Naive thymus-derived CD4-positive, alpha-beta T cell (primary cell): ENCODE results near the gene PNPT1. TPM values are rescaled to one million over a fixed set of nuclear protein-coding genes. Genes with fewer than 3 reads are reported as not detected.
"Not testable (repeated sequence)": the region's sequence is repeated elsewhere in the genome, so short reads cannot be mapped to it uniquely, and the experiment has no call there.

Source experiments
- ATAC-seq: fragments of 150-1000 bp; cut with Tn5 transposase; 2 replicates; pipeline ENCODE4 v1.10.0; 2021; ENCODE audit warnings: mild to moderate bottlenecking, moderate library complexity
- CTCF ChIA-PET: fragments of 350-600 bp; sonication (Branson Sonifier 250); formaldehyde crosslinking; loops from one replicate; lab custom pipeline; 2021; ENCODE audit warnings: antibody characterized with exemption; lab: Charles Lee
- POLR2A ChIA-PET: fragments of 350-600 bp; sonication (Branson Sonifier 250); formaldehyde crosslinking; loops from one replicate; lab custom pipeline; 2021; ENCODE audit warnings: antibody characterized with exemption, inconsistent platforms; lab: Charles Lee
- DNase-seq, 9 donors: peaks; one replicate each; pipeline versions ENCODE4 v3.0.0 to v3.0.0-alpha.2; 2020 to 2022; ENCODE audit warnings: mixed read lengths in 1 of 9
- H3K27ac ChIP-seq: one replicate; pipeline ENCODE4 v1.7.0; 2013; ENCODE audit warnings: mild to moderate bottlenecking, low read depth, low read length, moderate library complexity
- H3K27me3 ChIP-seq, 2 donors: one replicate each; pipeline ENCODE4 v1.7.0; 2013; ENCODE audit warnings: low read length in 2 of 2, mild to moderate bottlenecking in 2 of 2, moderate library complexity in 2 of 2; ENCODE audit not compliant: control insufficient read depth in 2 of 2, insufficient read depth in 2 of 2
- H3K36me3 ChIP-seq, 3 experiments: 1 replicate in 2 of 3; 2 replicates in 1 of 3; pipeline ENCODE4 v1.7.0; 2013; ENCODE audit warnings: low read length in 3 of 3, mild to moderate bottlenecking in 3 of 3, moderate library complexity in 1 of 3; ENCODE audit not compliant: insufficient read depth in 3 of 3, control insufficient read depth in 2 of 3
- H3K4me1 ChIP-seq, 2 donors: one replicate each; pipeline ENCODE4 v1.7.0; 2013; ENCODE audit warnings: low read length in 2 of 2, mild to moderate bottlenecking in 2 of 2, moderate library complexity in 1 of 2; ENCODE audit not compliant: control insufficient read depth in 2 of 2, insufficient read depth in 2 of 2
- H3K4me3 ChIP-seq: 2 replicates; pipeline ENCODE4 v1.7.0; 2013; ENCODE audit warnings: mild to moderate bottlenecking, low read length
- H3K9me3 ChIP-seq, 3 experiments: 1 replicate in 2 of 3; 2 replicates in 1 of 3; pipeline ENCODE4 v1.7.0; 2013; ENCODE audit warnings: low read length in 3 of 3; ENCODE audit not compliant: control insufficient read depth in 2 of 3
- H3K27ac Mint-ChIP-seq, 9 donors: one replicate each; pipeline ENCODE4 v1.8.0; 2020 to 2022; ENCODE audit warnings: mixed read lengths in 9 of 9, mild to moderate bottlenecking in 8 of 9, moderate library complexity in 5 of 9, inconsistent platforms in 2 of 9
- H3K27me3 Mint-ChIP-seq, 5 donors: one replicate each; pipeline ENCODE4 v1.8.0; 2021 to 2022; ENCODE audit warnings: mixed read lengths in 5 of 5, mild to moderate bottlenecking in 1 of 5
- H3K36me3 Mint-ChIP-seq, 5 donors: one replicate each; pipeline ENCODE4 v1.8.0; 2020 to 2022; ENCODE audit warnings: mixed read lengths in 5 of 5, mild to moderate bottlenecking in 3 of 5, inconsistent platforms in 1 of 5
- H3K4me1 Mint-ChIP-seq, 7 donors: one replicate each; pipeline ENCODE4 v1.8.0; 2020 to 2022; ENCODE audit warnings: mixed read lengths in 7 of 7, mild to moderate bottlenecking in 3 of 7, inconsistent platforms in 1 of 7
- H3K4me3 Mint-ChIP-seq, 10 donors: one replicate each; pipeline ENCODE4 v1.8.0; 2020 to 2022; ENCODE audit warnings: mild to moderate bottlenecking in 10 of 10, mixed read lengths in 10 of 10, moderate library complexity in 6 of 10, inconsistent platforms in 2 of 10
- H3K9me3 Mint-ChIP-seq, 11 donors: one replicate each; pipeline ENCODE4 v1.8.0; 2020 to 2022; ENCODE audit warnings: mixed read lengths in 11 of 11, mild to moderate bottlenecking in 4 of 11, inconsistent platforms in 1 of 11, moderate library complexity in 1 of 11
- intact Hi-C, 2 donors: fragments of 100-400 bp; cut with micrococcal nuclease; formaldehyde crosslinking; loops; one replicate each; pipeline ENCODE4 v1.15.1; 2023
- polyA plus RNA-seq, 2 donors: library from polyadenylated mRNA; unstranded; fragments of 300-500 nt; fragmentation: Illumina TruSeq; gene quantifications; one replicate each; pipeline ENCODE4 v1.2.3, GENCODE V29; 2021
- total RNA-seq, 6 experiments: library from RNA in 5 of 6; stranded (reverse) in 5 of 6; gene quantifications; 1 replicate in 5 of 6; 2 replicates in 1 of 6; pipeline ENCODE4 v1.2.3 and lab custom pipeline; 2021 to 2026

Gene PNPT1
- total and polyA plus RNA-seq, 7 experiments from 2014 or later = 16.9 to 32.7 (median 19.3) TPM

- intact Hi-C loops = loop anchor here in 1 of 2 donors (1.0 kb wide), 1 partner anchor 8 kb away; the partner anchor contains the start of gene PPP4R3B
- no peaks in the 10 kb centered on the region for H3K9me3 ChIP-seq
- no peak for ATAC-seq
- no peak for DNase-seq
- Mint-ChIP-seq H3K27me3 (no peaks in the 10 kb centered on the region), H3K36me3 (peaks cover 0 to 25% (median 18%) of the 10 kb centered on the region in 5 donors), H3K4me1 (peaks cover 32 to 84% (median 73%) of the 10 kb centered on the region in 7 donors), H3K27ac (peak overlapping the region in 5 of 9 donors; percentile 1 to 72 (median 60)), H3K4me3 (peak overlapping the region in 7 of 10 donors; percentile 25 to 55 (median 36)), H3K9me3 (no peaks in the 10 kb centered on the region)
- CTCF ChIA-PET = interaction anchor here (0.6 kb wide), 2 partner anchors 12 to 81 kb away, joined by 3 read pairs; no protein-coding TSS in a partner anchor
- peaks cover 0 to 25% (median 0%) of the 10 kb centered on the region in 3 experiments for H3K36me3 ChIP-seq
- H3K27ac ChIP-seq = no peak overlapping the region
- POLR2A ChIA-PET = interaction anchor here (1.7 to 5.0 kb wide), 2 partner anchors 8 to 90 kb away, joined by 10 to 24 read pairs; partner anchors contain the start of genes CFAP36 and PPP4R3B
- H3K4me1 ChIP-seq = peaks cover 16 to 22% of the 10 kb centered on the region in 2 donors
- H3K4me3 ChIP-seq = no peak overlapping the region
- no peaks in the 10 kb centered on the region for H3K27me3 ChIP-seq
These were observed 84.3 kb downstream of the PNPT1 start for GRCh38 chr2:55609193-55609794.

- peak overlapping the region in 1 of 9 donors; percentile 14 for H3K27ac Mint-ChIP-seq
- POLR2A ChIA-PET = no interaction called here
These were observed 85.9 kb downstream of the PNPT1 start for GRCh38 chr2:55607717-55608116.

GRCh38 chr2:55604027-55604565 lies 89.5 kb downstream of the PNPT1 start:
- H3K4me3 ChIP-seq = no peak overlapping the region
- peak overlapping the region in 3 of 10 donors; percentile 23 to 47 (median 33) for H3K4me3 Mint-ChIP-seq
- ATAC-seq (no peak), DNase-seq (no peak)
- ChIA-PET POLR2A (interaction anchor here (0.7 to 1.4 kb wide), 5 partner anchors 10 to 85 kb away, joined by 3 read pairs; partner anchors contain the start of gene CFAP36), CTCF (interaction anchor here (0.6 to 1.2 kb wide), 2 partner anchors 13 to 217 kb away, joined by 4 read pairs; partner anchors contain the start of gene PPP4R3B)
- H3K4me1 Mint-ChIP-seq = peaks cover 27 to 80% (median 69%) of the 10 kb centered on the region in 7 donors
- H3K27ac ChIP-seq = no peak overlapping the region
- H3K9me3 ChIP-seq = no peaks in the 10 kb centered on the region
- H3K9me3 Mint-ChIP-seq = no peaks in the 10 kb centered on the region
- peak overlapping the region in 7 of 9 donors; percentile 28 to 88 (median 55) for H3K27ac Mint-ChIP-seq
- peaks cover 0 to 36% (median 24%) of the 10 kb centered on the region in 5 donors for H3K36me3 Mint-ChIP-seq
- no peaks in the 10 kb centered on the region for H3K27me3 Mint-ChIP-seq
- H3K36me3 ChIP-seq = peaks cover 0 to 15% (median 7%) of the 10 kb centered on the region in 3 experiments
- H3K4me1 ChIP-seq = peaks cover 16 to 19% of the 10 kb centered on the region in 2 donors
- no peaks in the 10 kb centered on the region for H3K27me3 ChIP-seq
- intact Hi-C loops = no loop called here

More at GRCh38 chr2:55607717-55608116, 85.9 kb downstream of the PNPT1 start:
- peaks cover 27 to 80% (median 68%) of the 10 kb centered on the region in 7 donors for H3K4me1 Mint-ChIP-seq
- no peaks in the 10 kb centered on the region for H3K27me3 ChIP-seq
- CTCF ChIA-PET = no interaction called here
- no peaks in the 10 kb centered on the region for H3K27me3 Mint-ChIP-seq
- intact Hi-C loops = loop anchor here in 1 of 2 donors (2.0 kb wide), 1 partner anchor 15 kb away; no protein-coding TSS in a partner anchor
- no peak overlapping the region for H3K4me3 ChIP-seq
- H3K4me3 Mint-ChIP-seq = peak overlapping the region in 1 of 10 donors; percentile 55
- ATAC-seq (no peak), DNase-seq (no peak)
- peaks cover 0 to 19% (median 14%) of the 10 kb centered on the region in 5 donors for H3K36me3 Mint-ChIP-seq
- peaks cover 16 to 26% of the 10 kb centered on the region in 2 donors for H3K4me1 ChIP-seq
- H3K9me3 Mint-ChIP-seq = no peaks in the 10 kb centered on the region
- no peaks in the 10 kb centered on the region for H3K9me3 ChIP-seq
- no peak overlapping the region for H3K27ac ChIP-seq
- peaks cover 0 to 25% (median 7%) of the 10 kb centered on the region in 3 experiments for H3K36me3 ChIP-seq

GRCh38 chr2:55601849-55602248 lies 91.8 kb downstream of the PNPT1 start:
- H3K4me3 ChIP-seq = no peak overlapping the region
- ChIA-PET POLR2A (interaction anchor here (0.6 kb wide), 1 partner anchor 367 kb away, joined by 3 read pairs; no protein-coding TSS in a partner anchor), CTCF (no interaction called here)
- DNase-seq = no peak
- no peaks in the 10 kb centered on the region for H3K9me3 ChIP-seq
- Mint-ChIP-seq H3K27me3 (no peaks in the 10 kb centered on the region), H3K9me3 (no peaks in the 10 kb centered on the region), H3K27ac (peak overlapping the region in 6 of 9 donors; percentile 4 to 80 (median 19)), H3K36me3 (peaks cover 0 to 36% (median 21%) of the 10 kb centered on the region in 5 donors), H3K4me1 (peaks cover 20 to 63% (median 58%) of the 10 kb centered on the region in 7 donors), H3K4me3 (peak overlapping the region in 1 of 10 donors; percentile 6)
- no peaks in the 10 kb centered on the region for H3K27me3 ChIP-seq
- peaks cover 0 to 31% (median 7%) of the 10 kb centered on the region in 3 experiments for H3K36me3 ChIP-seq
- no peak for ATAC-seq
- peaks cover 13 to 19% of the 10 kb centered on the region in 2 donors for H3K4me1 ChIP-seq
- H3K27ac ChIP-seq = no peak overlapping the region
- intact Hi-C loops = no loop called here

- POLR2A ChIA-PET = interaction anchor here (0.7 kb wide), 1 partner anchor 365 kb away, joined by 3 read pairs; no protein-coding TSS in a partner anchor
- H3K27me3 Mint-ChIP-seq = no peaks in the 10 kb centered on the region
These were observed 95.4 kb downstream of the PNPT1 start for GRCh38 chr2:55598056-55598795.

GRCh38 chr2:55596795-55597194 lies 96.8 kb downstream of the PNPT1 start:
- H3K27ac ChIP-seq, H3K9me3 ChIP-seq, CTCF ChIA-PET, H3K27ac Mint-ChIP-seq, DNase-seq, H3K4me3 ChIP-seq, H3K9me3 Mint-ChIP-seq, intact Hi-C loops, H3K27me3 Mint-ChIP-seq, H3K4me3 Mint-ChIP-seq, H3K4me1 ChIP-seq, H3K27me3 ChIP-seq, ATAC-seq: not testable (repeated sequence)
- peaks cover 20 to 68% (median 53%) of the 10 kb centered on the region in 7 donors for H3K4me1 Mint-ChIP-seq
- H3K36me3 Mint-ChIP-seq = peaks cover 0 to 40% (median 34%) of the 10 kb centered on the region in 5 donors
- H3K36me3 ChIP-seq = peaks cover 0 to 25% (median 0%) of the 10 kb centered on the region in 3 experiments
- POLR2A ChIA-PET = interaction anchor here (0.7 kb wide), 1 partner anchor 375 kb away, joined by 3 read pairs; no protein-coding TSS in a partner anchor

More at GRCh38 chr2:55598056-55598795, 95.4 kb downstream of the PNPT1 start:
- Histone ChIP-seq H3K9me3 (no peaks in the 10 kb centered on the region), H3K27me3 (no peaks in the 10 kb centered on the region), H3K4me3 (no peak overlapping the region), H3K27ac (no peak overlapping the region), H3K36me3 (peaks cover 0 to 38% (median 4%) of the 10 kb centered on the region in 3 experiments), H3K4me1 (no peaks in the 10 kb centered on the region)
- Mint-ChIP-seq H3K36me3 (peaks cover 0 to 51% (median 39%) of the 10 kb centered on the region in 5 donors), H3K9me3 (no peaks in the 10 kb centered on the region), H3K27ac (peak overlapping the region in 2 of 9 donors; percentile 32 to 41), H3K4me3 (no peak overlapping the region), H3K4me1 (peaks cover 20 to 67% (median 54%) of the 10 kb centered on the region in 7 donors)
- intact Hi-C loops = loop anchor here in 1 of 2 donors (2.0 kb wide), 1 partner anchor 19 kb away; the partner anchor contains the start of gene PPP4R3B
- DNase-seq (no peak), ATAC-seq (no peak)
- CTCF ChIA-PET = no interaction called here
